ENCODE data around the gene PTGR2. TPM values are rescaled to one million over a fixed set of nuclear protein-coding genes. Genes with fewer than 3 reads are reported as not detected.

PTGR2 gene
- total RNA-seq, 1 donor from 2014 or later, result 5.8 TPM

DNA sequence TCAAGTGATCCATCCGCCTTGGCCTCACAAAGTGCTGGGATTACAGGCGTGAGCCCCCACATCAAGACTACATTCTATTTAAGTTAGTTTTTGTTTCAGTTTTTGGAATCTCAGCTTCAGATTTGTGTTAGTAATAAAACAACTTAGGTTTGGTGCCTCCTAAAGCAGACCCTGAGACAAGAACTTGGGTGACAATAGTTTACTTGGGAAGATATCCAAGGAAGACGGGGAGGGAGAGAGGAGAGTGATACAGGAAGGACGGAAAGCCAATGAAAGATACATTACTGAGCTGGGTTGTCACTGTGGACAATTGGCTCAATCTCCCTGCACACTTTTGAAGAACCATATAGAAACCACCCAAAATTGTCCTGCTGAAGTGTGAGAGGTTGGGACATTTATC, 22.6 kb upstream of the PTGR2 start:
- DNase-seq (ENCODE audit: low read depth) (no peak), FAIRE-seq (no peak)
- Histone ChIP-seq H3K79me2 (ENCODE audit: insufficient read depth, low read length) (no peaks in the 10 kb centered on the region), H3K4me2 (ENCODE audit: low read length) (no peak overlapping the region), H2AFZ (ENCODE audit: low read depth, low read length) (no peak overlapping the region), H3K27ac (ENCODE audit: low read depth, low read length) (peak overlapping the region; percentile 60), H3K4me1 (ENCODE audit: insufficient read depth, low read length) (peaks cover 25% of the 10 kb centered on the region), H3K36me3 (ENCODE audit: insufficient read depth, low read length) (no peaks in the 10 kb centered on the region), H3K4me3 (ENCODE audit: insufficient read depth, low read depth, low read length) (no peak overlapping the region), H3K9ac (ENCODE audit: low read length) (peak overlapping the region; percentile 48), H3K9me3 (ENCODE audit: insufficient read depth, low read depth, low read length) (no peaks in the 10 kb centered on the region), H4K20me1 (ENCODE audit: insufficient read depth, low read length) (no peaks in the 10 kb centered on the region), H3K27me3 (ENCODE audit: insufficient read depth, low read length) (no peaks in the 10 kb centered on the region)
- no peak overlapping the region for H3K4me3 Mint-ChIP-seq (ENCODE audit: unreplicated experiment)
- H3K36me3 Mint-ChIP-seq (ENCODE audit: low read depth, unreplicated experiment), result no peaks in the 10 kb centered on the region
- H3K27ac Mint-ChIP-seq (ENCODE audit: unreplicated experiment), result no peak overlapping the region
- H3K4me1 Mint-ChIP-seq (ENCODE audit: low read depth, unreplicated experiment), result peaks cover 6% of the 10 kb centered on the region
- H3K27me3 Mint-ChIP-seq (ENCODE audit: low read depth, unreplicated experiment), result no peaks in the 10 kb centered on the region
- H3K9me3 Mint-ChIP-seq (ENCODE audit: unreplicated experiment), result no peaks in the 10 kb centered on the region
- TF ChIP-seq, protein P1, sequence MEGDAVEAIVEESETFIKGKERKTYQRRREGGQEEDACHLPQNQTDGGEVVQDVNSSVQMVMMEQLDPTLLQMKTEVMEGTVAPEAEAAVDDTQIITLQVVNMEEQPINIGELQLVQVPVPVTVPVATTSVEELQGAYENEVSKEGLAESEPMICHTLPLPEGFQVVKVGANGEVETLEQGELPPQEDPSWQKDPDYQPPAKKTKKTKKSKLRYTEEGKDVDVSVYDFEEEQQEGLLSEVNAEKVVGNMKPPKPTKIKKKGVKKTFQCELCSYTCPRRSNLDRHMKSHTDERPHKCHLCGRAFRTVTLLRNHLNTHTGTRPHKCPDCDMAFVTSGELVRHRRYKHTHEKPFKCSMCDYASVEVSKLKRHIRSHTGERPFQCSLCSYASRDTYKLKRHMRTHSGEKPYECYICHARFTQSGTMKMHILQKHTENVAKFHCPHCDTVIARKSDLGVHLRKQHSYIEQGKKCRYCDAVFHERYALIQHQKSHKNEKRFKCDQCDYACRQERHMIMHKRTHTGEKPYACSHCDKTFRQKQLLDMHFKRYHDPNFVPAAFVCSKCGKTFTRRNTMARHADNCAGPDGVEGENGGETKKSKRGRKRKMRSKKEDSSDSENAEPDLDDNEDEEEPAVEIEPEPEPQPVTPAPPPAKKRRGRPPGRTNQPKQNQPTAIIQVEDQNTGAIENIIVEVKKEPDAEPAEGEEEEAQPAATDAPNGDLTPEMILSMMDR (IDR thresholded peaks at IDR 0.05; ENCODE audit: insufficient read depth, low read depth, low read length), result no peak
- TF ChIP-seq EZH2 (IDR thresholded peaks at IDR 0.05; ENCODE audit: insufficient read depth, low read length), result no peak

DNA sequence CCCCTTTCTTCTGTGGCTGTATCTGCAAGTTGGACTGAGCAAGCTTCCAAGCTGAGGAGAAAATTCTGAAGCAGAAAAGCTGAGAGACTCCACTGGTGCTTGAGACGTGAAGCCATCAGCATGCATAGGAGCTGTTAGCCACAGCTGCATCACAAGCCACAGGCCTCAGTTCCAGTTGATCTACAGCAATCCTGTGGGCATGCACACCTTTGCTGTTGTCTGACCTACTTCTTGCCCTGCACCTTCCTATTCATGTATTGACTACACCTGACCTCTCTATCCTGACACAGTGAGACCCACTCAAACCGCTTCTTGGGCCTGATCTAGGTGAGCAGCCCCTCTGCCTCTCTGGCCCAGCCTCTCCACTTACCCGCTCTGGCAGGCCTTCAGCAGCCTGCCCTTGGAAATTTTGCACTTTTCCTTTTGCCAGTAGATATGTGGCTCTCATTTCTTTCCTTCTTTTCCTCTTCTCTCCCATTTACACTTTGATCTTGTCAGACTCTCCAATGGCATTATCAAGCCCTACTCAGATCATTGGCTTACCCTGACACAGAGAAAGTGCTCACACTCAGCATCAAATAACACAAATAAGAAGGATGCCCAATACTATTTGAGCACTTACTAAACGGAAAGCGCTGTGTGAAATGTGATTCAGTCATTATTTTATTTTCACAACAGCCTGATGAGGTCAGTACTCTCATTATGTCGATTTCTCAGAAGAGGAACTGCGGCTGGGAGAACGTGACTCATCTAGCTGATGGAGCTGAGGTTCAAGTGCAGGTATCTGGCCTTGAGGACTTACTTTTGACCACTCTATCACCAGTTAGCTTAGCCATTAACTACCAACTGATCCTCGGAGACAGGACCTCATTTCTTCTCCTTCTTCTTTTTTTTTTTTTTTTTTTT, 21.9 kb upstream of the PTGR2 start:
- H4K20me1 ChIP-seq (ENCODE audit: insufficient read depth, low read length), result no peaks in the 10 kb centered on the region
- no peaks in the 10 kb centered on the region for H3K79me2 ChIP-seq (ENCODE audit: insufficient read depth, low read length)
- peak; percentile 56 for FAIRE-seq
- H3K36me3 Mint-ChIP-seq (ENCODE audit: low read depth, unreplicated experiment), result no peaks in the 10 kb centered on the region
- no peak overlapping the region for H2AFZ ChIP-seq (ENCODE audit: low read depth, low read length)
- no peaks in the 10 kb centered on the region for H3K27me3 Mint-ChIP-seq (ENCODE audit: low read depth, unreplicated experiment)
- H3K36me3 ChIP-seq (ENCODE audit: insufficient read depth, low read length), result no peaks in the 10 kb centered on the region
- H3K4me2 ChIP-seq (ENCODE audit: low read length), result peak overlapping the region; percentile 41
- peak overlapping the region; percentile 48 for H3K9ac ChIP-seq (ENCODE audit: low read length)
- no peaks in the 10 kb centered on the region for H3K9me3 Mint-ChIP-seq (ENCODE audit: unreplicated experiment)
- peaks cover 30% of the 10 kb centered on the region for H3K4me1 ChIP-seq (ENCODE audit: insufficient read depth, low read length)
- H3K4me3 Mint-ChIP-seq (ENCODE audit: unreplicated experiment), result no peak overlapping the region
- H3K9me3 ChIP-seq (ENCODE audit: insufficient read depth, low read depth, low read length), result no peaks in the 10 kb centered on the region
- peak overlapping the region; percentile 60 for H3K27ac ChIP-seq (ENCODE audit: low read depth, low read length)
- H3K4me3 ChIP-seq (ENCODE audit: insufficient read depth, low read depth, low read length), result no peak overlapping the region
- peaks cover 6% of the 10 kb centered on the region for H3K4me1 Mint-ChIP-seq (ENCODE audit: low read depth, unreplicated experiment)
- no peaks in the 10 kb centered on the region for H3K27me3 ChIP-seq (ENCODE audit: insufficient read depth, low read length)
- no peak overlapping the region for H3K27ac Mint-ChIP-seq (ENCODE audit: unreplicated experiment)
- peak; percentile 92 for DNase-seq (ENCODE audit: low read depth)
- TF ChIP-seq EZH2 (IDR thresholded peaks at IDR 0.05; ENCODE audit: insufficient read depth, low read length), result no peak

DNA sequence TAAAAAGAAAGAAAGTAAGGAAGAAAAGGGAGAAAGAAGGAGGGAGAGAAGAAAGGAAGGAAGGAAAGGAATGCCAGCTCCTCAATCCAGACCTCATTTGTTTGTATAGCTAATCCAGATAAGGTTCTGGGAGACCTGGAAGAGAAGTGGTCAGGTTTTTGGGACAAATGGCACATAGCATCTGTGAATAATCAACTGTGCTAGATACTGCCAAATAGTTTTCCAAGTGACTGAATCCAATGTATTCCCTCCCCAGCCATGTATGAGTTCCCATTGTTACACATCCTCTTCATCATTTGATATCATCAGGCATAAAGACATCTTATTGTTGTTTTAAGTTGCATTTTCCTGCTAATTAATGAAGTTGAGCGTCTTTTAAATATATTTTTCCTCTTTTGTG, 18.6 kb upstream of the PTGR2 start:
- Histone ChIP-seq H3K79me2 (ENCODE audit: insufficient read depth, low read length) (no peaks in the 10 kb centered on the region), H3K4me3 (ENCODE audit: insufficient read depth, low read depth, low read length) (no peak overlapping the region), H2AFZ (ENCODE audit: low read depth, low read length) (no peak overlapping the region), H3K4me1 (ENCODE audit: insufficient read depth, low read length) (peaks cover 30% of the 10 kb centered on the region), H3K36me3 (ENCODE audit: insufficient read depth, low read length) (no peaks in the 10 kb centered on the region), H3K27me3 (ENCODE audit: insufficient read depth, low read length) (no peaks in the 10 kb centered on the region), H3K4me2 (ENCODE audit: low read length) (peak overlapping the region; percentile 59), H3K27ac (ENCODE audit: low read depth, low read length) (peak overlapping the region; percentile 35), H3K9ac (ENCODE audit: low read length) (peak overlapping the region; percentile 34), H3K9me3 (ENCODE audit: insufficient read depth, low read depth, low read length) (no peaks in the 10 kb centered on the region), H4K20me1 (ENCODE audit: insufficient read depth, low read length) (no peaks in the 10 kb centered on the region)
- H3K27ac Mint-ChIP-seq (ENCODE audit: unreplicated experiment), result no peak overlapping the region
- FAIRE-seq (no peak), DNase-seq (ENCODE audit: low read depth) (peak; percentile 94)
- no peaks in the 10 kb centered on the region for H3K36me3 Mint-ChIP-seq (ENCODE audit: low read depth, unreplicated experiment)
- H3K9me3 Mint-ChIP-seq (ENCODE audit: unreplicated experiment), result no peaks in the 10 kb centered on the region
- no peaks in the 10 kb centered on the region for H3K27me3 Mint-ChIP-seq (ENCODE audit: low read depth, unreplicated experiment)
- TF ChIP-seq, protein P1 (IDR thresholded peaks at IDR 0.05; ENCODE audit: insufficient read depth, low read depth, low read length), result no peak
- H3K4me3 Mint-ChIP-seq (ENCODE audit: unreplicated experiment), result no peak overlapping the region
- peaks cover 6% of the 10 kb centered on the region for H3K4me1 Mint-ChIP-seq (ENCODE audit: low read depth, unreplicated experiment)
